ENCODE measurements around the gene AP2S1.

AP2S1 gene

GRCh38 chr19:46839752-46840497 lies 10.7 kb downstream of the AP2S1 start:
- no peak for DNase-seq
- no peak for TF ChIP-seq CTCF (IDR thresholded peaks at IDR 0.05; ENCODE audit: low read depth, low read length)
- H3K27me3 ChIP-seq (ENCODE audit: insufficient read depth, low read depth, severe bottlenecking), result no peaks in the 10 kb centered on the region
- no peak overlapping the region for H3K4me3 ChIP-seq (ENCODE audit: low read depth, low read length)
- no peak overlapping the region; the same call in 1 of the 2 replicates for H3K27ac ChIP-seq
- H3K9me3 ChIP-seq (ENCODE audit: severe bottlenecking), result no peaks in the 10 kb centered on the region
- peaks cover 36% of the 10 kb centered on the region for H3K36me3 ChIP-seq

GRCh38 chr19:46838160-46838559 lies 12.5 kb downstream of the AP2S1 start:
- TF ChIP-seq CTCF (IDR thresholded peaks at IDR 0.05; ENCODE audit: low read depth, low read length), result no peak
- Histone ChIP-seq H3K9me3 (ENCODE audit: severe bottlenecking) (no peaks in the 10 kb centered on the region), H3K36me3 (peaks cover 20% of the 10 kb centered on the region), H3K27me3 (ENCODE audit: insufficient read depth, low read depth, severe bottlenecking) (no peaks in the 10 kb centered on the region), H3K27ac (no peak overlapping the region), H3K4me3 (ENCODE audit: low read depth, low read length) (no peak overlapping the region)
- DNase-seq, result no peak

GRCh38 chr19:46834984-46835383 lies 15.7 kb downstream of the AP2S1 start:
- Histone ChIP-seq H3K27ac (no peak overlapping the region), H3K9me3 (ENCODE audit: severe bottlenecking) (peaks cover 2% of the 10 kb centered on the region), H3K4me3 (ENCODE audit: low read depth, low read length) (no peak overlapping the region), H3K36me3 (peaks cover 16% of the 10 kb centered on the region), H3K27me3 (ENCODE audit: insufficient read depth, low read depth, severe bottlenecking) (no peaks in the 10 kb centered on the region)
- DNase-seq, result no peak
- TF ChIP-seq CTCF (IDR thresholded peaks at IDR 0.05; ENCODE audit: low read depth, low read length), result no peak

GRCh38 chr19:46834121-46834520 lies 16.5 kb downstream of the AP2S1 start:
- TF ChIP-seq CTCF (IDR thresholded peaks at IDR 0.05; ENCODE audit: low read depth, low read length), result no peak
- peaks cover 9% of the 10 kb centered on the region; the same call in 1 of the 2 replicates for H3K36me3 ChIP-seq
- peaks cover 2% of the 10 kb centered on the region for H3K9me3 ChIP-seq (ENCODE audit: severe bottlenecking)
- no peaks in the 10 kb centered on the region for H3K27me3 ChIP-seq (ENCODE audit: insufficient read depth, low read depth, severe bottlenecking)
- H3K4me3 ChIP-seq (ENCODE audit: low read depth, low read length), result no peak overlapping the region
- no peak overlapping the region for H3K27ac ChIP-seq
- DNase-seq, result no peak

GRCh38 chr19:46830864-46831263 lies 19.8 kb downstream of the AP2S1 start:
- no peak overlapping the region for H3K27ac ChIP-seq
- no peak overlapping the region for H3K4me3 ChIP-seq (ENCODE audit: low read depth, low read length)
- TF ChIP-seq CTCF (IDR thresholded peaks at IDR 0.05; ENCODE audit: low read depth, low read length), result no peak
- H3K9me3 ChIP-seq (ENCODE audit: severe bottlenecking), result peaks cover 2% of the 10 kb centered on the region
- no peaks in the 10 kb centered on the region for H3K36me3 ChIP-seq
- no peaks in the 10 kb centered on the region for H3K27me3 ChIP-seq (ENCODE audit: insufficient read depth, low read depth, severe bottlenecking)
- no peak for DNase-seq

GRCh38 chr19:46828484-46828883 lies 22.2 kb downstream of the AP2S1 start:
- Histone ChIP-seq H3K9me3 (ENCODE audit: severe bottlenecking) (peaks cover 2% of the 10 kb centered on the region), H3K4me3 (ENCODE audit: low read depth, low read length) (no peak overlapping the region), H3K27ac (no peak overlapping the region), H3K27me3 (ENCODE audit: insufficient read depth, low read depth, severe bottlenecking) (no peaks in the 10 kb centered on the region), H3K36me3 (no peaks in the 10 kb centered on the region)
- no peak for DNase-seq
- no peak for TF ChIP-seq CTCF (IDR thresholded peaks at IDR 0.05; ENCODE audit: low read depth, low read length)

All from WERI-Rb-1 (cell line).